Measurements from ENCODE around the gene PINLYP. TPM values are rescaled to one million over a fixed set of nuclear protein-coding genes. Genes with fewer than 3 reads are reported as not detected.

PINLYP gene
- total and polyA plus RNA-seq, 2 donors (not counting 3 experiments of a cell fraction or from before 2014, with no cell fraction given), result 5.5 TPM

GRCh38 chr19:43620061-43621001 lies 44.7 kb downstream of the PINLYP start:
- no peaks in the 10 kb centered on the region for H3K9me3 ChIP-seq (replicated peaks; ENCODE audit: control insufficient read depth, insufficient read depth, low read length)
- CTCF ChIA-PET, result no interaction called here
- H3K79me2 ChIP-seq (ENCODE audit: control insufficient read depth, insufficient read depth, low read length), result peaks cover 21% of the 10 kb centered on the region
- DNase-seq (ENCODE audit: low read depth, low spot score) (no peak), FAIRE-seq (no peak)
- H3K27me3 ChIP-seq (ENCODE audit: control insufficient read depth in 2 of 2, insufficient read depth in 2 of 2, low read length in 2 of 2), result no peaks in the 10 kb centered on the region
- H2AFZ ChIP-seq (ENCODE audit: low read depth, low read length), result peak overlapping the region; percentile 89
- POLR2A ChIA-PET, result no interaction called here
- dilution Hi-C loops (cut with MboI; ENCODE audit: extremely low pct_ligation_motif_present, low sequenced_read_pairs), result no loop called here
- TF ChIP-seq CTCF (IDR thresholded peaks at IDR 0.05; ENCODE audit: extremely low read depth in 1 of 2, insufficient read depth in 1 of 2, low read depth in 1 of 2, low read length in 2 of 2) (no peak), POLR2AphosphoS5 (IDR thresholded peaks at IDR 0.05; ENCODE audit: insufficient read depth, low read depth, low read length) (no peak), GATA2 (IDR thresholded peaks at IDR 0.05; ENCODE audit: insufficient read depth, insufficient read length, low read depth, low read length) (no peak), MAX (IDR thresholded peaks at IDR 0.05; ENCODE audit: insufficient read depth, insufficient read length) (no peak), FOS (IDR thresholded peaks at IDR 0.05; ENCODE audit: borderline replicate concordance, insufficient read depth, low read length) (no peak), EZH2 (IDR thresholded peaks at IDR 0.05; ENCODE audit: borderline replicate concordance, low read depth, low read length, severe bottlenecking) (no peak), MYC (IDR thresholded peaks at IDR 0.05; ENCODE audit: low read depth, low read length) (no peak), POLR2A (IDR thresholded peaks at IDR 0.05; ENCODE audit: low read depth, low read length) (no peak), JUN (IDR thresholded peaks at IDR 0.05; ENCODE audit: borderline replicate concordance, insufficient read depth, insufficient read length, low read depth) (no peak)
- H4K20me1 ChIP-seq (replicated peaks; ENCODE audit: control insufficient read depth, extremely low read depth, insufficient read depth, low read length), result no peaks in the 10 kb centered on the region
- H3K4me2 ChIP-seq (ENCODE audit: insufficient read depth, low read length), result peak overlapping the region; percentile 87
- no peaks in the 10 kb centered on the region for H3K9me1 ChIP-seq (replicated peaks; ENCODE audit: control insufficient read depth, extremely low read depth, insufficient read depth, low read length)
- H3K4me3 ChIP-seq (replicated peaks in 1 of 3; ENCODE audit: insufficient read depth in 1 of 3, low read depth in 1 of 3, low read length in 3 of 3), result peak overlapping the region in 2 of 3 experiments; percentile 47 to 75
- TSS peak; percentile 57 for BruUV-seq (replicated peaks)
- H3K36me3 ChIP-seq (ENCODE audit: control insufficient read depth in 2 of 2, extremely low read depth in 1 of 2, insufficient read depth in 2 of 2, low read length in 2 of 2), result no peaks in the 10 kb centered on the region
- peak overlapping the region; percentile 88 for H3K27ac ChIP-seq (ENCODE audit: insufficient read depth, low read depth, low read length)
- H3K9ac ChIP-seq (replicated peaks; ENCODE audit: extremely low read depth, insufficient read depth, low read length), result peak overlapping the region; percentile 95
- peaks cover 12% of the 10 kb centered on the region for H3K4me1 ChIP-seq (ENCODE audit: control insufficient read depth, extremely low read depth, insufficient read depth, low read length)
- intact Hi-C loops (cut with micrococcal nuclease), result no loop called here

Data from endothelial cell of umbilical vein (primary cell).